ENCODE data around the gene LINS1. TPM values are rescaled to one million over a fixed set of nuclear protein-coding genes. Genes with fewer than 3 reads are reported as not detected.
A peak's percentile ranks its signal among the peaks of the same experiment; 100 is the strongest.

LINS1 gene
- total RNA-seq (10 to 100 TPM; 12.0 to 20.9 TPM), polyA plus RNA-seq (ENCODE audit: insufficient read length in 6 of 6) (10 to 100 TPM; 21.0 to 31.6 (median 24.9) TPM)
- long read RNA-seq, donor 1, partial matches to known transcripts: 0 of 4 reads
- long read RNA-seq, donor 1, other reads (novel, unspliced or antisense): 0 of 4 reads
- long read RNA-seq, donor 2, full-length matches to known transcripts: 8 of 8 reads
- long read RNA-seq, donor 2, partial matches to known transcripts: 0 of 8 reads
- long read RNA-seq, donor 2, other reads (novel, unspliced or antisense): 0 of 8 reads
- long read RNA-seq, donor 3, full-length matches to known transcripts: 9 of 9 reads
- long read RNA-seq, donor 3, partial matches to known transcripts: 0 of 9 reads
- long read RNA-seq, donor 3, other reads (novel, unspliced or antisense): 0 of 9 reads
- long read RNA-seq, donor 4, partial matches to known transcripts: 0 of 4 reads
- long read RNA-seq, donor 4, other reads (novel, unspliced or antisense): 3 of 4 reads
- long read RNA-seq, donor 5, partial matches to known transcripts: 0 of 2 reads
- long read RNA-seq, donor 5, other reads (novel, unspliced or antisense): 0 of 2 reads
- long read RNA-seq, donor 6, partial matches to known transcripts: 0 of 2 reads
- long read RNA-seq, donor 6, other reads (novel, unspliced or antisense): 0 of 2 reads
- long read RNA-seq, donor 7, full-length matches to known transcripts: 3 of 3 reads
- long read RNA-seq, donor 7, partial matches to known transcripts: 0 of 3 reads
- long read RNA-seq, donor 7, other reads (novel, unspliced or antisense): 0 of 3 reads
- long read RNA-seq, donor 8, full-length matches to known transcripts: 4 of 4 reads
- long read RNA-seq, donor 8, partial matches to known transcripts: 0 of 4 reads
- long read RNA-seq, donor 8, other reads (novel, unspliced or antisense): 0 of 4 reads
- long read RNA-seq, donor 9: 0 reads
- long read RNA-seq, donor 10, partial matches to known transcripts: 0 of 1 reads
- long read RNA-seq, donor 10, other reads (novel, unspliced or antisense): 0 of 1 reads
- long read RNA-seq, donor 11: 0 reads
- long read RNA-seq, donor 12, partial matches to known transcripts: 0 of 3 reads
- long read RNA-seq, donor 12, other reads (novel, unspliced or antisense): 0 of 3 reads

- peak; percentile 96 for ATAC-seq
Observed at GRCh38 chr15:100602064-100602822, at the start of gene LINS1, which contains the start of gene ASB7. Gene LINS1 (minus strand): TSS chr15:100602184. CDS start chr15:100580842, 21,342 bp downstream. Gene ASB7 (plus strand): TSS chr15:100602589. CDS start chr15:100612217, 9,628 bp downstream.

GRCh38 chr15:100651253-100651652 is 49.3 kb upstream of the LINS1 start:
- intact Hi-C loops (cut with DNase I): no loop called here
- ATAC-seq (no peak), DNase-seq (no peak)
- no peak overlapping the region for H3K4me3 ChIP-seq
- H3K27me3 ChIP-seq: no peaks in the 10 kb centered on the region
- H3K4me1 ChIP-seq: no peaks in the 10 kb centered on the region
- no peak overlapping the region for H3K27ac ChIP-seq
- no peaks in the 10 kb centered on the region for H3K9me3 ChIP-seq
- peaks cover 0 to 13% of the 10 kb centered on the region in 2 donors for H3K36me3 ChIP-seq
- TF ChIP-seq CTCF (IDR thresholded peaks at IDR 0.05): no peak

More at GRCh38 chr15:100602064-100602822, at the start of gene LINS1, which contains the start of gene ASB7:
- peak; percentile 99 to 100 (median 100) for DNase-seq
- Histone ChIP-seq H3K9me3 (no peaks in the 10 kb centered on the region), H3K27ac (peak within 1 kb of the TSS; percentile 77 to 92), H3K4me1 (peaks cover 14 to 51% of the 10 kb centered on the region in 2 donors), H3K36me3 (peaks cover 0 to 11% of the 10 kb centered on the region in 2 donors), H3K4me3 (peak within 1 kb of the TSS; percentile 95 to 96), H3K27me3 (no peaks in the 10 kb centered on the region)
- intact Hi-C loops (cut with DNase I): no loop called here
- peak in 1 of 2 donors; percentile 24 for TF ChIP-seq CTCF (IDR thresholded peaks at IDR 0.05)

- peaks cover 0 to 1% of the 10 kb centered on the region in 2 donors for H3K4me1 ChIP-seq
- no peaks in the 10 kb centered on the region for H3K9me3 ChIP-seq
- intact Hi-C loops (cut with DNase I): no loop called here
- H3K4me3 ChIP-seq: no peak overlapping the region
- DNase-seq (no peak), ATAC-seq (no peak)
- H3K36me3 ChIP-seq: peaks cover 0 to 13% of the 10 kb centered on the region in 2 donors
- no peak for TF ChIP-seq CTCF (IDR thresholded peaks at IDR 0.05)
- H3K27ac ChIP-seq: no peak overlapping the region
- no peaks in the 10 kb centered on the region for H3K27me3 ChIP-seq
Observed at GRCh38 chr15:100650685-100651084, 48.7 kb upstream of the LINS1 start.

GRCh38 chr15:100648951-100649350 is 47.0 kb upstream of the LINS1 start:
- intact Hi-C loops (cut with DNase I): no loop called here
- ATAC-seq: no peak
- H3K36me3 ChIP-seq: peaks cover 0 to 13% of the 10 kb centered on the region in 2 donors

More at GRCh38 chr15:100648951-100649350, 47.0 kb upstream of the LINS1 start:
- TF ChIP-seq CTCF (IDR thresholded peaks at IDR 0.05): no peak
- Histone ChIP-seq H3K4me1 (peaks cover 0 to 7% of the 10 kb centered on the region in 2 donors), H3K9me3 (no peaks in the 10 kb centered on the region), H3K27ac (no peak overlapping the region), H3K27me3 (no peaks in the 10 kb centered on the region), H3K4me3 (no peak overlapping the region)
- DNase-seq: no peak
